ENCODE data around the gene TMEM250. TPM values are rescaled to one million over a fixed set of nuclear protein-coding genes. Genes with fewer than 3 reads are reported as not detected.

TMEM250 gene
- total RNA-seq, 1 donor from 2014 or later, result 29.8 TPM

GRCh38 chr9:136133191-136133958 is 14.7 kb upstream of the TMEM250 start:
- Mint-ChIP-seq H3K9me3 (ENCODE audit: unreplicated experiment) (no peaks in the 10 kb centered on the region), H3K27ac (ENCODE audit: unreplicated experiment) (no peak overlapping the region), H3K4me3 (ENCODE audit: unreplicated experiment) (peak overlapping the region; percentile 62), H3K36me3 (ENCODE audit: low read depth, unreplicated experiment) (no peaks in the 10 kb centered on the region), H3K27me3 (ENCODE audit: low read depth, unreplicated experiment) (peaks cover 50% of the 10 kb centered on the region), H3K4me1 (ENCODE audit: low read depth, unreplicated experiment) (peaks cover 1% of the 10 kb centered on the region)
- Histone ChIP-seq H3K27me3 (ENCODE audit: insufficient read depth, low read length) (peaks cover 55% of the 10 kb centered on the region), H4K20me1 (ENCODE audit: insufficient read depth, low read length) (no peaks in the 10 kb centered on the region), H3K36me3 (ENCODE audit: insufficient read depth, low read length) (no peaks in the 10 kb centered on the region), H3K4me2 (ENCODE audit: low read length) (peak overlapping the region; percentile 82), H3K4me1 (ENCODE audit: insufficient read depth, low read length) (no peaks in the 10 kb centered on the region), H3K4me3 (ENCODE audit: insufficient read depth, low read depth, low read length) (no peak overlapping the region), H3K9ac (ENCODE audit: low read length) (no peak overlapping the region), H3K9me3 (ENCODE audit: insufficient read depth, low read depth, low read length) (no peaks in the 10 kb centered on the region), H3K79me2 (ENCODE audit: insufficient read depth, low read length) (no peaks in the 10 kb centered on the region), H2AFZ (ENCODE audit: low read depth, low read length) (no peak overlapping the region), H3K27ac (ENCODE audit: low read depth, low read length) (no peak overlapping the region)
- FAIRE-seq, result no peak
- DNase-seq (ENCODE audit: low read depth), result no peak
- TF ChIP-seq CTCF (IDR thresholded peaks at IDR 0.05; ENCODE audit: insufficient read depth, low read depth, low read length) (no peak), EZH2 (IDR thresholded peaks at IDR 0.05; ENCODE audit: insufficient read depth, low read length) (peak; percentile 77)

GRCh38 chr9:136132512-136133050 is 13.9 kb upstream of the TMEM250 start:
- Mint-ChIP-seq H3K27ac (ENCODE audit: unreplicated experiment) (no peak overlapping the region), H3K4me1 (ENCODE audit: low read depth, unreplicated experiment) (peaks cover 1% of the 10 kb centered on the region), H3K9me3 (ENCODE audit: unreplicated experiment) (no peaks in the 10 kb centered on the region), H3K36me3 (ENCODE audit: low read depth, unreplicated experiment) (no peaks in the 10 kb centered on the region), H3K27me3 (ENCODE audit: low read depth, unreplicated experiment) (peaks cover 52% of the 10 kb centered on the region), H3K4me3 (ENCODE audit: unreplicated experiment) (no peak overlapping the region)
- Histone ChIP-seq H3K27ac (ENCODE audit: low read depth, low read length) (no peak overlapping the region), H3K27me3 (ENCODE audit: insufficient read depth, low read length) (peaks cover 54% of the 10 kb centered on the region), H3K4me1 (ENCODE audit: insufficient read depth, low read length) (no peaks in the 10 kb centered on the region), H3K9me3 (ENCODE audit: insufficient read depth, low read depth, low read length) (no peaks in the 10 kb centered on the region), H2AFZ (ENCODE audit: low read depth, low read length) (no peak overlapping the region), H3K36me3 (ENCODE audit: insufficient read depth, low read length) (no peaks in the 10 kb centered on the region), H4K20me1 (ENCODE audit: insufficient read depth, low read length) (no peaks in the 10 kb centered on the region), H3K4me3 (ENCODE audit: insufficient read depth, low read depth, low read length) (no peak overlapping the region), H3K79me2 (ENCODE audit: insufficient read depth, low read length) (no peaks in the 10 kb centered on the region), H3K4me2 (ENCODE audit: low read length) (peak overlapping the region; percentile 30), H3K9ac (ENCODE audit: low read length) (no peak overlapping the region)
- no peak for FAIRE-seq
- no peak for DNase-seq (ENCODE audit: low read depth)
- no peak for TF ChIP-seq CTCF (IDR thresholded peaks at IDR 0.05; ENCODE audit: insufficient read depth, low read depth, low read length)
- TF ChIP-seq EZH2 (IDR thresholded peaks at IDR 0.05; ENCODE audit: insufficient read depth, low read length), result peak; percentile 86

Measured in astrocyte (in vitro differentiated cells and primary cell).